Lung (tissue), 12 donors: ENCODE results near the gene PPP2R2C. TPM values are rescaled to one million over a fixed set of nuclear protein-coding genes. Genes with fewer than 3 reads are reported as not detected.
A peak's percentile ranks its signal among the peaks of the same experiment; 100 is the strongest.

ENCODE experiments used
- ATAC-seq: fragments of 200-7000 bp; cut with Tn5 transposase; one replicate; pipeline ENCODE4 v1.9.1; 2020; ENCODE audit warnings: moderate number of reproducible peaks; ENCODE audit not compliant: insufficient read depth, low FRiP score
- DNase-seq, 3 donors: peaks; one replicate each; pipeline ENCODE4 v3.0.0-alpha.2; 2013 to 2017
- H3K27ac ChIP-seq, 2 donors: one replicate each; pipeline ENCODE4 v1.5.1; 2013; ENCODE audit warnings: mild to moderate bottlenecking in 2 of 2, moderate library complexity in 2 of 2, control low read depth in 1 of 2, inconsistent platforms in 1 of 2, low read depth in 1 of 2, low read length in 1 of 2
- H3K27me3 ChIP-seq, 3 donors: one replicate each; pipeline ENCODE4 v1.5.1; 2013; ENCODE audit warnings: low read length in 2 of 3; ENCODE audit not compliant: control insufficient read depth in 3 of 3, insufficient read depth in 3 of 3
- H3K36me3 ChIP-seq, 4 donors: one replicate each; pipeline ENCODE4 v1.5.1; 2013; ENCODE audit warnings: low read length in 4 of 4, mild to moderate bottlenecking in 1 of 4, moderate library complexity in 1 of 4; ENCODE audit not compliant: control insufficient read depth in 4 of 4, insufficient read depth in 4 of 4
- H3K4me1 ChIP-seq, 5 donors: one replicate each; pipeline ENCODE4 v1.5.1; 2013; ENCODE audit warnings: low read length in 5 of 5, mild to moderate bottlenecking in 2 of 5, moderate library complexity in 1 of 5; ENCODE audit not compliant: control insufficient read depth in 5 of 5, insufficient read depth in 5 of 5
- H3K4me3 ChIP-seq: one replicate; pipeline ENCODE4 v1.5.1; 2013; ENCODE audit warnings: mild to moderate bottlenecking, control low read depth, moderate library complexity
- H3K9ac ChIP-seq, 2 donors: one replicate each; pipeline ENCODE4 v1.5.1; 2013; ENCODE audit warnings: low read length in 2 of 2, control low read depth in 1 of 2; ENCODE audit not compliant: insufficient read depth in 1 of 2
- H3K9me3 ChIP-seq, 4 donors: one replicate each; pipeline ENCODE4 v1.5.1; 2013; ENCODE audit warnings: low read length in 3 of 4, mild to moderate bottlenecking in 1 of 4, moderate library complexity in 1 of 4; ENCODE audit not compliant: control insufficient read depth in 4 of 4, insufficient read depth in 3 of 4
- CTCF ChIP-seq: IDR thresholded peaks from 2 replicates; pipeline ENCODE4 v1.5.1; 2012; ENCODE audit warnings: mild to moderate bottlenecking; ENCODE audit errors: control extremely low read depth, extremely low read depth
- WGBS, 2 donors: extraction: QIAGEN DNeasy Blood & Tissue Kit; methylation state at CpG; one replicate each; pipeline ENCODE4 v1.1.7; 2013; 5-methylcytosine and 5-hydroxymethylcytosine counted together
- polyA plus RNA-seq, 2 donors: library from polyadenylated mRNA; stranded (reverse); fragments of 200-250 nt; gene quantifications; one replicate each; pipeline ENCODE4 v1.2.1, GENCODE V29; 2013
- total RNA-seq, 2 donors: library from RNA; depleted of rRNA in 1 of 2; stranded (reverse); fragments of >200 nt in 1 of 2; gene quantifications; one replicate each; pipeline ENCODE4 v1.2.1, GENCODE V29; 2014 to 2021
- donor health status: control.
- donor health status: control.
- donor health status: Bipolar disorder and iron deficiency.
- donor health status: healthy.
- donor health status: DM: yes; HTN: yes; CAD: no.

The PPP2R2C gene
- total and polyA plus RNA-seq, 4 donors: 0.03 to 0.57 (median 0.04) TPM

- Histone ChIP-seq H3K9ac (no peak overlapping the region), H3K27me3 (no peaks in the 10 kb centered on the region), H3K36me3 (peaks cover 0 to 53% (median 23%) of the 10 kb centered on the region in 4 donors), H3K9me3 (peaks cover 0 to 11% (median 0%) of the 10 kb centered on the region in 4 donors), H3K4me1 (no peaks in the 10 kb centered on the region), H3K27ac (no peak overlapping the region), H3K4me3 (no peak overlapping the region)
- DNase-seq (no peak), ATAC-seq (no peak)
- WGBS, 2 donors: 85 to 96% methylated on average over 11 of the region's 11 CpGs
- no peak for TF ChIP-seq CTCF
Measured at GRCh38 chr4:6300359-6300758, 172.1 kb downstream of the PPP2R2C start.

- no peak for TF ChIP-seq CTCF
- no peak for ATAC-seq
- peaks cover 0 to 11% (median 0%) of the 10 kb centered on the region in 4 donors for H3K9me3 ChIP-seq
- no peak overlapping the region for H3K27ac ChIP-seq
- H3K4me1 ChIP-seq: no peaks in the 10 kb centered on the region
- WGBS, 2 donors: 88 to 95% methylated on average over 12 of the region's 12 CpGs
- no peaks in the 10 kb centered on the region for H3K27me3 ChIP-seq
- H3K36me3 ChIP-seq: peaks cover 0 to 55% (median 25%) of the 10 kb centered on the region in 4 donors
- H3K9ac ChIP-seq: no peak overlapping the region
- no peak overlapping the region for H3K4me3 ChIP-seq
- no peak for DNase-seq
Measured at GRCh38 chr4:6299875-6300274, 172.5 kb downstream of the PPP2R2C start.

DNA sequence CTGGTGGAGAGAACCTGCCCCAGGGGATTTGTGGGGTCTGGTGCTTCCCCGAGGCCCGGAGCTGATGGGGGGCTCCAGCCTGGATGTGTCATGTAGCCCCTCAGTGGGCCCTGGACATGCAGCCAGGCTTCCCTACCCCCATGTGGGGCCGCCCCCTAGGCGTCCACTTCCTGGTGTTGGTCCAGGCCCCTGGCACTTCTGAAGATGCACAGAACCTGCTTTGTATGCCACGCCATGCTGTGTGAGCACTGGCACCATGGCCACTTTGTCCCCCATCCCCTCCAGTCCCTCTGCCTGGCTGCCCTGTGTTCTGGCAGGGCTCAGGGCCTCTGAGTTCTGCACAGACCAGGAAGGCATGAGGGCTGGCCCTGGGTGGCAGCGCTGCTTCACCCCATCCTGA lies 173.6 kb downstream of the PPP2R2C start:
- ATAC-seq (no peak), DNase-seq (no peak)
- Histone ChIP-seq H3K27ac (no peak overlapping the region), H3K4me3 (no peak overlapping the region), H3K9me3 (peaks cover 0 to 11% (median 0%) of the 10 kb centered on the region in 4 donors), H3K36me3 (peaks cover 0 to 57% (median 28%) of the 10 kb centered on the region in 4 donors), H3K9ac (no peak overlapping the region), H3K27me3 (no peaks in the 10 kb centered on the region), H3K4me1 (no peaks in the 10 kb centered on the region)
- 94 to 95% methylated on average over 6 of the region's 6 CpGs for WGBS, 2 donors
- no peak for TF ChIP-seq CTCF

- TF ChIP-seq CTCF: no peak
- Histone ChIP-seq H3K9ac (no peak overlapping the region), H3K4me3 (no peak overlapping the region), H3K4me1 (no peaks in the 10 kb centered on the region), H3K36me3 (peaks cover 0 to 56% (median 28%) of the 10 kb centered on the region in 4 donors), H3K27ac (no peak overlapping the region), H3K27me3 (no peaks in the 10 kb centered on the region), H3K9me3 (peaks cover 0 to 11% (median 0%) of the 10 kb centered on the region in 4 donors)
- WGBS, 2 donors: 82 to 92% methylated on average over 13 of the region's 13 CpGs
- ATAC-seq: no peak
- peak in 2 of 3 donors; percentile 34 to 35 for DNase-seq
Measured at GRCh38 chr4:6298035-6298434, 174.4 kb downstream of the PPP2R2C start.
